Coronary artery (tissue), 2 donors: Measurements from ENCODE around the gene TSPAN14.

Experiments used
- DNase-seq: peaks from one replicate; pipeline ENCODE4 v3.0.0-alpha.2; 2017; ENCODE audit warnings: low spot score
- H3K27ac ChIP-seq, 2 donors: fragments of 200-600 bp; sonication (generic); one replicate each; pipeline ENCODE4 v1.5.1; 2016 to 2019
- H3K4me3 ChIP-seq: fragments of 200-600 bp; sonication (generic); 2 replicates; pipeline ENCODE4 v1.5.1; 2016; ENCODE audit warnings: mild to moderate bottlenecking, moderate library complexity
- TF ChIP-seq, protein P1 (sequence below): fragments of 200-600 bp; sonication (generic); IDR thresholded peaks from one replicate; pipeline ENCODE4 v1.5.1; 2019; ENCODE audit warnings: antibody characterized with exemption

TSPAN14 gene

DNA sequence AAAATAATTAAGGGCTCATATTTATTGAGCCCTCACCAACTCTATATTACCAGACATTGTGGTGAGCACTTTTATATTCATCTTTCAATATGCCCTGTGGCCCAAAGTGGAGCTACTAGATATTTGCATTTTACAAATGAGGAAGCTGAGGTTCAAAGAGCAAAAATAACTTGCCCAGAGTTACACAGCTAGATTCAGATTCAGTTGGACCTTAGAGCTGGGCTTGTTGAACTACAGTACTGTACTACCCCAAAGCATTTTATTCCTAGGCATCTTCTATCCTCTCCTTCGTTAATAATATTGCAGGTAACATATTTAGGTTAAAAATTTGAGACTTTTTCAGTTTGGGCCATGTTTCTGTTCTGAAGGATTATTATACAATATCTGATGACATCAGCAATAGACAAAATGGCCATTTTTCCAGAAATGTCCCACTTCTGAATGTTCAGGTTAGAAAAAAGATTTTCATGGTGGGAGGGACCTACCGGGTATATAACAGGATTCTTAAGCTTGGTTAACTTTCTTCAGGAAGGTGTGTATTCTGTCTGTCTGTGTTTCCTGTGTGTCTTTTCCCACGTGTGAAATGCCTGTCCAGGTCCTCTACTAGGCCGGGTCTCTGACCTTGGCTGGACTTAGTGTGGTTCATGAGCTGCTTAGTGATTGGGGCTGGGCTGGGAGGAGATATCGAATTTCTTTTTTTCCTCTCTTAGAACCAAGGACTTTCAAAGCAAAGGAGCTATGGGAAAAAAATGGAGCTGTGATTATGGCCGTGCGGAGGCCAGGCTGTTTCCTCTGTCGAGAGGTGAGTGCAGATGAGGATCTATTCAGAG is 32.2 kb upstream of the TSPAN14 start:
- TF ChIP-seq, protein P1, sequence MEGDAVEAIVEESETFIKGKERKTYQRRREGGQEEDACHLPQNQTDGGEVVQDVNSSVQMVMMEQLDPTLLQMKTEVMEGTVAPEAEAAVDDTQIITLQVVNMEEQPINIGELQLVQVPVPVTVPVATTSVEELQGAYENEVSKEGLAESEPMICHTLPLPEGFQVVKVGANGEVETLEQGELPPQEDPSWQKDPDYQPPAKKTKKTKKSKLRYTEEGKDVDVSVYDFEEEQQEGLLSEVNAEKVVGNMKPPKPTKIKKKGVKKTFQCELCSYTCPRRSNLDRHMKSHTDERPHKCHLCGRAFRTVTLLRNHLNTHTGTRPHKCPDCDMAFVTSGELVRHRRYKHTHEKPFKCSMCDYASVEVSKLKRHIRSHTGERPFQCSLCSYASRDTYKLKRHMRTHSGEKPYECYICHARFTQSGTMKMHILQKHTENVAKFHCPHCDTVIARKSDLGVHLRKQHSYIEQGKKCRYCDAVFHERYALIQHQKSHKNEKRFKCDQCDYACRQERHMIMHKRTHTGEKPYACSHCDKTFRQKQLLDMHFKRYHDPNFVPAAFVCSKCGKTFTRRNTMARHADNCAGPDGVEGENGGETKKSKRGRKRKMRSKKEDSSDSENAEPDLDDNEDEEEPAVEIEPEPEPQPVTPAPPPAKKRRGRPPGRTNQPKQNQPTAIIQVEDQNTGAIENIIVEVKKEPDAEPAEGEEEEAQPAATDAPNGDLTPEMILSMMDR: no peak
- no peak for DNase-seq
- Histone ChIP-seq H3K4me3 (no peak overlapping the region), H3K27ac (no peak overlapping the region)

- Histone ChIP-seq H3K27ac (no peak overlapping the region), H3K4me3 (no peak overlapping the region)
- TF ChIP-seq, protein P1: no peak
- no peak for DNase-seq
These were observed 28.2 kb upstream of the TSPAN14 start for GRCh38 chr10:80425901-80426300.

DNA sequence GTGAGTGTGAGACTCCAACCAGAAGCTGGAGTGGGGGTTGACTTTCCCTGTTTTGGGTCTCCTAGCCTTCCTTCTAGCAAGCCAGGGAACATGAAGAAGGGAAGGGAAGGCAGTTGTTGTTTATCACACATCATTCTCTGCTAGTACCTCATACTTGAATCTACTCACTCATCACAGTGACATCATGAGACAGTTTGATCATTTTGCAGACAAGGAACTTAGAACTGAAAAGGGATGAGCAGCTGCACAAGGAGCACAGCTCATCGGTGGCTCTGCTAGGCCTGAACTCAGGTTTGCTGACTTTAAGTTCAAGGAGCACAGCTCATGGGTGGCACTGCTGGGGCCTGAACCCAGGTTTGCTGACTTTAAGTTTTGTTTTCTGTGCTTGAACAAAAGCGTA is 26.6 kb upstream of the TSPAN14 start:
- TF ChIP-seq, protein P1: no peak
- DNase-seq: no peak
- no peak overlapping the region for H3K4me3 ChIP-seq

GRCh38 chr10:80429521-80429973 is 24.6 kb upstream of the TSPAN14 start:
- no peak for DNase-seq
- Histone ChIP-seq H3K27ac (no peak overlapping the region), H3K4me3 (no peak overlapping the region)
- TF ChIP-seq, protein P1: no peak

More for the DNA sequence above, 26.6 kb upstream of the TSPAN14 start:
- H3K27ac ChIP-seq: no peak overlapping the region

GRCh38 chr10:80433134-80433533 is 21.0 kb upstream of the TSPAN14 start:
- no peak overlapping the region for H3K4me3 ChIP-seq
- no peak for DNase-seq
- no peak overlapping the region for H3K27ac ChIP-seq
- TF ChIP-seq, protein P1: no peak

GRCh38 chr10:80436446-80437098 is 17.5 kb upstream of the TSPAN14 start:
- DNase-seq: no peak
- TF ChIP-seq, protein P1: no peak
- Histone ChIP-seq H3K27ac (no peak overlapping the region), H3K4me3 (no peak overlapping the region)

GRCh38 chr10:80437227-80437626 is 16.9 kb upstream of the TSPAN14 start:
- H3K27ac ChIP-seq: no peak overlapping the region
- TF ChIP-seq, protein P1: no peak
- no peak overlapping the region for H3K4me3 ChIP-seq

More at GRCh38 chr10:80437227-80437626, 16.9 kb upstream of the TSPAN14 start:
- no peak for DNase-seq
